Stimulated activated CD8-positive, alpha-beta memory T cell treated with anti-CD3 and anti-CD28 coated beads, Interleukin-15, amount 100 ng/mL, for 24 hours (primary cell): ENCODE measurements around the gene MINDY2.
"Not testable (repeated sequence)": the region's sequence is repeated elsewhere in the genome, so short reads cannot be mapped to it uniquely, and the experiment has no call there.

ENCODE experiments used
- DNase-seq: peaks from one replicate; pipeline ENCODE4 v3.0.0-alpha.2; 2020; ENCODE audit warnings: low read depth

The MINDY2 gene

DNA sequence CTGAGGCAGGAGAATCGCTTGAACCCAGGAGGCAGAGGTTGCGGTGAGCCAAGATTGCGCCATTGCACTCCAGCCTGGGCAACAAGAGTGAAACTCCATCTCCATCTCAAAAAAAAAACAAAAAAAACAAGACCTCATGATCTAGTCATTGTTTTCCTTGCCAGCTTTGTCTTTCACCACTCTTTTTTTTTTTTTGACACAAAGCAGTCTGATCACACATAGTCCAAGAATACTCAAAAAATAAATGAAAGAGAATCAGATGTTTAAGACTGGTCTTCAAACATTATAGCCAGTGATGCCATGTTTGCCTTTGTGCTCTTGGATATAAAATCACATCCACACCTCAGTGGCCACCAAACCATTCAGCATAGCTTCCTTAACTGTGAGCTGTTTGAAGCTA is 15.8 kb upstream of the MINDY2 start:
- DNase-seq = no peak

GRCh38 chr15:58755956-58756355 is 15.1 kb upstream of the MINDY2 start:
- no peak for DNase-seq

DNA sequence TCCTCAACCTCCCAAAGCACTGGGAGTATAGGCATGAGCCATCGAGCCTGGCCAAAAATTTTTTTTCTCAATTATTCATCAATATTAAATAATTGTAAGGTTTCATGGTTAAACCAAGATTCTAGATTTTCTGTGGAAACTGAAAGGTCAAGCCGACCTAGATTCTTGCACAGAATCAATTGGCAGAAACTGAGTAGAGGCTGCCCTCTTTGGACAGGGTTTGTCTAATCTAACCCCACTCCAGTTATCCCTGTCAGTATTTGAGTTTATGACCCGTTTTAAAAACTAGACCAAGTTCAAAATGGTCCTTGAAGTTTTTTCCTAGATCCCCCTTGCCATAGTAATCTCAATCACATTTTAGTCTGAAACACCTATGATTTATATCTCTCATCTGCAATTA is 13.0 kb upstream of the MINDY2 start:
- no peak for DNase-seq

- DNase-seq = no peak
These were observed 10.6 kb upstream of the MINDY2 start for GRCh38 chr15:58760385-58761009.

GRCh38 chr15:58761010-58761388 is 10.1 kb upstream of the MINDY2 start:
- no peak for DNase-seq

DNA sequence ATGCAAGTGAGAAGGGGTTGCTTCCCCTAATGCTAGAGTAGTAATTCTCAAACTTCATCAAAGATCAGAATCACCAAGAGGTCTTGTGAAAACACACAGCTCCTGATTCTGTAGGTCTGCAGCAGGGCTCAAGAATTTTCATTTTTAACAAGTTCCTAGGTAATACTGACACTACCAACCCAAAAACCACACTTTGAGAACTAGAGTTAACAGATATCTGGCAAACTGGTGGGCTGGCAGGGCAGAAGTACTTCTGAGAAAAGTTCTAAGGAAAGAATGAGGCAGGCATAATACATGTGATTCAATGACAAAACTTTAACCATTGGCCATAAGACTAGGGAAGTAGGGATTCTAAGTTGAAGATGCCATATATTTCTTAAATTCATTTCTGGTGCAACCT is 8.8 kb upstream of the MINDY2 start:
- no peak for DNase-seq

GRCh38 chr15:58762731-58763130 is 8.4 kb upstream of the MINDY2 start:
- no peak for DNase-seq

- DNase-seq = no peak
These were observed 6.6 kb upstream of the MINDY2 start for GRCh38 chr15:58764468-58764867.

GRCh38 chr15:58766290-58766689 is 4.8 kb upstream of the MINDY2 start:
- DNase-seq = no peak

DNA sequence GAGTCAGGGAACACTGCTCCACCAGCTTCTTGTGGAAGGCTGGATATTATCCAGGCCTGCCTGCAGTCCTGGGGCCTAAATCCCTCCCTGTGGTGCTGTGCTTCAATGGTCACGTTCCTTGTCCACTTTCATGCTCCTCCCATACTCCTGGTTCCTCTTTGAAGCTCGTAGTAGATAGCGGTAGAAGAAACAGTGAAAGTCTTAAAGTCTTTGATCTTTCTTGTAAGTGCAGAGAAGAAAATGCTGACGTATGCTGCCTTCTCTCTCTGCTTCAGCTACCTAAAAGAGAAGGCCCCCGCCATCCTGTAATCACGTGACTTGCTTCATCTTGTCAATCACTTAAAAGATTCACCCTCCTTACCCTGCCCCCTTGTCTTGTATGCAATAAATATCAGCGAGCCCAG is 2.5 kb upstream of the MINDY2 start:
- DNase-seq = not testable (repeated sequence)

DNA sequence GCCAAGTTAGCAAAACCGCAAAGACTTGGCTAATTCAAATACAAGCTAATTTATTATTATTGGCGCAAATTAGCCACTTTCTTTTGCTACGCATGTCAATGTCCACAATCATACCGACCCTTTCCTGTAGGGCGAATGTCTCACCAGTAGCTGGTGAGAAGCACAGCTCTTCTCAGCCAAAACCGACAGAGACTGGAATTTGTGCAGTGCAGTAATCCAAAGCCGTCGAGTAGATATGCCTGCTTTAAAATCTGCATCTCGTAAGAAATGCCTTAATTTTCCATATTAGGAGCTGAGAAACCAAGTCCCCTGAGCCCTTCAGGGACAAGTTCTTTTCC is 614 bp upstream of the MINDY2 start:
- no peak for DNase-seq

DNA sequence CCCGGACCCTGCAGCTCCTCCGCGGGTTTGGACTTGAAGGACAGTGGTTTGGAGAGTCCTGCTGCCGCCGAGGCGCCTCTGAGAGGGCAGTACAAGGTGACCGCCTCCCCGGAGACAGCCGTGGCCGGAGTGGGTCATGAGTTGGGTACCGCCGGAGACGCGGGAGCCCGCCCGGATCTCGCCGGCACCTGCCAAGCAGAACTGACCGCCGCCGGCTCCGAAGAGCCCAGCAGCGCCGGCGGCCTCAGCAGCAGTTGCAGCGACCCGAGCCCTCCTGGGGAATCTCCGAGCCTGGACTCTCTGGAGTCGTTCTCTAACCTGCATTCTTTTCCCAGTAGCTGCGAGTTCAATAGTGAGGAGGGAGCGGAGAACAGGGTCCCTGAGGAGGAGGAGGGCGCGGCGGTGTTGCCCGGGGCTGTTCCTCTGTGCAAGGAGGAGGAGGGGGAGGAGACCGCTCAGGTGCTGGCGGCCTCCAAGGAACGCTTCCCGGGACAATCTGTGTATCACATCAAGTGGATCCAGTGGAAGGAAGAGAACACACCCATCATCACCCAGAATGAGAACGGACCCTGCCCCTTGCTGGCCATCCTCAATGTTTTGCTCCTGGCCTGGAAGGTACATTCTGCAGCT is 634 bp downstream of the MINDY2 start:
- DNase-seq = no peak

DNA sequence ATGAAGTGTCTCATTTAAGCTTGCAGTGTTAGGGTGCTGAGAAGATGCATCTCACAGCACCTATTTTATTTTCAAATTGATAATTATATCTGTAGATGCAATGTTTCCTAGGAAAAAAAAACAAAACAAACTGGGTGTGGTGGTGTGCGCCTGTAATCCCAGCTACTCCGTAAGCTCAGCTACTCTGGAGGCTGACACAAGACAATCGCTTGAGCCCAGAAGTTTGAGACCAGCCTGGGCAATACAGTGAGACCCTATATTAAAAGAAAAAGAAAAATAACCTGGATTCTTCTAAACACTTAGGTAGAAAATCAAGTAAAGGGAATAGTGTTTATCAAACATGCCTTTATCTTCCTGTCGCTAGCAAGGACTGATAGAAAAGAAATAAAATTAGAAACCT is 1.9 kb downstream of the MINDY2 start:
- no peak for DNase-seq

- DNase-seq = no peak
These were observed 4.3 kb downstream of the MINDY2 start for GRCh38 chr15:58775402-58775801.

DNA sequence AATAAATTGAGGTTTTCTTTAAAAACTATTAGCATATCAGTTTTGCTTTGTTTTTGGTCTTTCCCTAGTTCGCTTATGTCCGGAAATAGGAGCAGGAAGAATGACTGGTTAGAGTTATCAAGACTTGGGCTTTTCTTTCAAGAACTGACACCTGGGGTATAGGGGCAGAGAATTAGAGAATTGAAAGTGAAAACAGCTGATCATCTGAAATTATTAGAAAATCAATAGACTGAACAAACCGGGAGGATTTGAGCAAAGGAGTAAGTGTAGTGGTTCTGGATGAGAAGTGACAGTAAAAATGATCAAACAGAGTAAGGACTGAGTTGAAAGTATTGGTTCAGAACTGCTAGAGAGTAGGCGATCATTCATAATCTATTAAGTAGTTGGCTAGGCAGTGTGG is 6.0 kb downstream of the MINDY2 start:
- DNase-seq = no peak

DNA sequence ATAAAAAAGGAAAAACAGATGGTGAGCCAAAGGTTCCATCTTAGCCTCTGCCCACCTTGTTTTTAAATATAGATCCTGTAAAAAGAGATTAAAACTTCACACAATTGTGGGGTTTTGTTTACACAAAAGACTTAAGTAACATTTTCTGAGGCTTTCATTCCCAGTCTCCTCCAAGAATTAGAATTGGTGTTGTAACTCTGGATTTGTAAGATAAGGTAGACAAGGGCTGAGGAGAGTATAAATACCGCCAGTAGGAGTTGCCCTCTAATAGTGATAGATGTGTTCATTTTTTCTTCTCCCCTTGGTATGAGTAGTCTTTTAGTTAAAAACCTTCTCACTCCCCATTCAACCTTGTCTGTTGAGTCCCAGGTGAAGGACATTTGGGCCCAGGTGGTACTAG is 8.5 kb downstream of the MINDY2 start:
- DNase-seq = no peak

DNA sequence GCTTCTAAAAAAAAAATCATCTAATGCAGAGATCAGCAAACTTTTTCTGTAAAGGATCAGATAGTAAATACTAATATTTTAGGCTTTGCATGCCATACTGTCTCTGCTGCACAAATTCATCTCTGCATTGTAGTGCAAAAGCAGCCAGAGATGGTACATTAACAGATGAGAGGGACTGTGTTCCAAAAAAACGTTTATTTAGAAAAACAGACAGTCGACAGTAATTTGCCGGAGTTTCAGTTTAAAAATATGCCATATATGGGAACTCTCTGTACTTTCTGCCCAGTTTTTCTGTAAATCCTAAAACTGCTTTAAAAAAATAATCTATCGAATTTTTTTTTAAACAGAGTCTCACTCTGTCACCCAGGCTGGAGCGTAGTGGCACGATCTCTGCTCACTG is 14.3 kb downstream of the MINDY2 start:
- no peak for DNase-seq

DNA sequence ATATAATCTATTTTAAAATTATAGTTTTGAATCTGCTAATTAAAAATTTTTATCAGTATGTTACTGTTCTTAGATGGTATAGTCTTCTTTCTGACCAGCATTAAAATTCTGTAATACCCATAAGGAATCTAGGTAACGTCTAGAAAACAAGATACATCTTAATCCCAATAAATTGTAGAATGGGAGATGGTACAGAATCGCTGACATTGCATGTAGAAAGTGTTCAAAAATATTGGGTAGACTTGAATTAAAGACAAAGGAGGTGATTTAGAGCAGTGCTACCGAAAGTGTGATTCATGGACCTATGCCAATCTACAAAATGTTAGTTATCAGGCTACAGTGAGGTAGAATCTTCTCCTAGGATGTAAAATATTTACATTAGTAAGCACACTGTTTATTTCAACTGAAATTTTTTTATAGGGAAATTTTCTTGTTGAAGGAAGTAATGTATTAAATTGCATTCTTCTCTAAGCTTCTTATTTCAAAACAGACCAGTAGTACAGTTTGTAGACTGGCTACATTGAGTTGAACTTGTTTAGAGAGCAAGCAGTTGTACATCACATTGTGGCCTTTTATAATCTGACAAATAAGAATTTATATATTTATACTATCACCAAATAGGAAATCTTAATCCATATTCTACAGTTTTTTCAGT is 17.1 kb downstream of the MINDY2 start:
- no peak for DNase-seq

GRCh38 chr15:58793862-58794261 is 22.8 kb downstream of the MINDY2 start:
- no peak for DNase-seq

GRCh38 chr15:58795825-58796224 is 24.7 kb downstream of the MINDY2 start:
- DNase-seq = no peak

DNA sequence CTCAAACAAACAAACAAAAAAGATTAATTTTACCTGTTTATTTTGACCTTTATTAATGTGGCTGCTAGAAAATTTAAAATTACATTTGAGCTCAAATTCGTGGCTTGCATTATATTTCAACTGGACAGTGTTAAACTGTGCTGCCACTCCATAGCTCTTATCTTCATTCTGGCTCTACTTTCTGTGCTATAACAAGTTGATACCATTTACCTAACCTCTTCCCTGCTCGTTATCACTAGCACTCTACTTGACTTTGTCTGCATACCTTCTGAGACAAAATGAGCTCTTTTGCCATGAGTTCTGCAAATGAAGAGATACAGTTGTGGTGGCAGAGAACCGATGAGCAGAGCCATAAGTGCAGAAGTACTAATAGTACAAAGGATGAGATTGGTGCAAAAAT is 26.4 kb downstream of the MINDY2 start:
- DNase-seq = no peak

DNA sequence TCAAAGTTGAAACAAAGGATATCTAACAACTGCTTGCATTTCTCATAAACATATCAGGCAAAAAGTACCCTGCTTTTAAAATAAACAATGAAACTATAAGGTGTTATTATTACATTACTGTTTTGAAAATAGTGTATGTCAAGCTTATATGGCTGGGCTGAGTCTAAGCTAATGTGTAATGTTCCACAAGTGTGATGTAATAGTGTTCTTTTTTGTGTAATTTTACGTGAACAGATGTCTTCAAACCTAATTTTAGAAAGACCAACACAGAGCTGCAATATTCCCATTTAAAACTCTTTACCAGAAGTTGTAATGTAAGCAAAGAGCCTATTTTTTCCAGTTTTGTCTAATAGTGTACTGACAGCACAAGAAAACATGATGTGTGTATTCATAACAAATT is 34.0 kb downstream of the MINDY2 start:
- no peak for DNase-seq

GRCh38 chr15:58823267-58823666 is 52.2 kb downstream of the MINDY2 start:
- DNase-seq = not testable (repeated sequence)

DNA sequence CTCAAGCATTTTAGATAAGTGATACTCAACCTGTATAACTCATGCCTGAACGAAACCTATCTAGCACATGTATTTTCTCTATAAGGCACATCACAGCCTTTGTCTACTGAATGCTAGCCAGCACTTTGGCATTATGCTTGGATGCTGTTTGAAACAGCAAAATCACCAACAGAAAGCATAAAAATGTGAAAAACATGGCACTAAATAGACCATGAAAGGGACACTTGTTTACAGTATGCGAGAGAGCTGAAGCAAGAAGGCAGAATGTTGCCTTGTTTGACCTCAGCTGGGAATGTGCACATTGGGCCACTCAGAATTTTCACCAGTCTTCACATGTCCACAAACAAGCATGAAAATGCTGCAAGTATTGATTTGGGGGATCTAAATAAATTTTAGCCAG is 59.5 kb downstream of the MINDY2 start:
- no peak for DNase-seq
